OCI-LY7 (cell line): ENCODE data around the gene SLC35F1.

ENCODE experiments used
- CTCF ChIP-seq: fragments of 200-600 bp; sonication (generic); conservative IDR thresholded peaks from 2 replicates; pipeline ENCODE4 v1.5.1; 2014; ENCODE audit warnings: mild to moderate bottlenecking, antibody characterized with exemption, low read length, moderate library complexity, mixed read lengths
- EZH2phosphoT487 ChIP-seq: fragments of 200-600 bp; sonication (generic); IDR thresholded peaks from 2 replicates; pipeline ENCODE4 v1.6.1; 2018; ENCODE audit warnings: low read depth, borderline replicate concordance, mild to moderate bottlenecking, mixed run types, antibody characterized with exemption, low read length, moderate library complexity, mixed read lengths

- no peak for TF ChIP-seq CTCF
- TF ChIP-seq EZH2phosphoT487: no peak
Measured at GRCh38 chr6:117985916-117986315, 78.9 kb downstream of the SLC35F1 start.
